Muscle layer of colon (tissue), 2 donors: ENCODE results near the gene KAT6B.
A peak's percentile ranks its signal among the peaks of the same experiment; 100 is the strongest.

Experiments used
- H3K27ac ChIP-seq: one replicate; pipeline ENCODE4 v1.7.0; 2013; ENCODE audit warnings: low read depth, mild to moderate bottlenecking, low read length, moderate library complexity
- H3K27me3 ChIP-seq, 2 donors: one replicate each; pipeline ENCODE4 v1.7.0; 2013; ENCODE audit warnings: low read length in 2 of 2, mild to moderate bottlenecking in 2 of 2; ENCODE audit not compliant: insufficient read depth in 2 of 2, control insufficient read depth in 1 of 2
- H3K36me3 ChIP-seq: one replicate; pipeline ENCODE4 v1.7.0; 2013; ENCODE audit warnings: mild to moderate bottlenecking, low read length; ENCODE audit not compliant: insufficient read depth
- H3K4me1 ChIP-seq: one replicate; pipeline ENCODE4 v1.7.0; 2013; ENCODE audit warnings: mild to moderate bottlenecking, low read length; ENCODE audit not compliant: insufficient read depth
- H3K4me3 ChIP-seq, 2 donors: one replicate each; pipeline ENCODE4 v1.7.0; 2013; ENCODE audit warnings: low read length in 2 of 2, low read depth in 1 of 2, mild to moderate bottlenecking in 1 of 2, moderate library complexity in 1 of 2
- H3K9ac ChIP-seq: one replicate; pipeline ENCODE4 v1.7.0; 2013; ENCODE audit warnings: low read length
- H3K9me3 ChIP-seq: one replicate; pipeline ENCODE4 v1.7.0; 2013; ENCODE audit warnings: mild to moderate bottlenecking, low read length
- donor health status: abdominal sarcoma.
- donor health status: Adenocarcinoma of cecum.

KAT6B gene

GRCh38 chr10:74981831-74982633 lies 155.6 kb downstream of the KAT6B start:
- H3K4me1 ChIP-seq: peaks cover 44% of the 10 kb centered on the region
- H3K27me3 ChIP-seq: no peaks in the 10 kb centered on the region
- H3K9me3 ChIP-seq: no peaks in the 10 kb centered on the region
- H3K36me3 ChIP-seq: peaks cover 10% of the 10 kb centered on the region
- no peak overlapping the region for H3K9ac ChIP-seq
- H3K4me3 ChIP-seq: no peak overlapping the region
- H3K27ac ChIP-seq: no peak overlapping the region

GRCh38 chr10:74982634-74982982 lies 156.2 kb downstream of the KAT6B start:
- Histone ChIP-seq H3K9ac (no peak overlapping the region), H3K27ac (no peak overlapping the region), H3K4me1 (peaks cover 49% of the 10 kb centered on the region)

GRCh38 chr10:74983383-74983782 lies 157.0 kb downstream of the KAT6B start:
- Histone ChIP-seq H3K4me1 (peaks cover 57% of the 10 kb centered on the region), H3K36me3 (peaks cover 10% of the 10 kb centered on the region), H3K27ac (no peak overlapping the region), H3K9me3 (no peaks in the 10 kb centered on the region), H3K9ac (no peak overlapping the region), H3K4me3 (no peak overlapping the region), H3K27me3 (no peaks in the 10 kb centered on the region)

More at GRCh38 chr10:74982634-74982982, 156.2 kb downstream of the KAT6B start:
- no peak overlapping the region for H3K4me3 ChIP-seq
- H3K27me3 ChIP-seq: no peaks in the 10 kb centered on the region
- H3K9me3 ChIP-seq: no peaks in the 10 kb centered on the region
- peaks cover 10% of the 10 kb centered on the region for H3K36me3 ChIP-seq

GRCh38 chr10:74987339-74988053 lies 161.1 kb downstream of the KAT6B start:
- Histone ChIP-seq H3K27ac (peak overlapping the region; percentile 19), H3K4me1 (peaks cover 61% of the 10 kb centered on the region), H3K9ac (no peak overlapping the region), H3K9me3 (no peaks in the 10 kb centered on the region), H3K27me3 (no peaks in the 10 kb centered on the region), H3K36me3 (peaks cover 11% of the 10 kb centered on the region), H3K4me3 (no peak overlapping the region)

- no peak overlapping the region for H3K9ac ChIP-seq
- H3K27me3 ChIP-seq: no peaks in the 10 kb centered on the region
- no peak overlapping the region for H3K4me3 ChIP-seq
- peaks cover 53% of the 10 kb centered on the region for H3K4me1 ChIP-seq
- H3K9me3 ChIP-seq: no peaks in the 10 kb centered on the region
- peak overlapping the region; percentile 19 for H3K27ac ChIP-seq
- peaks cover 14% of the 10 kb centered on the region for H3K36me3 ChIP-seq
These were observed 161.8 kb downstream of the KAT6B start for GRCh38 chr10:74988054-74988775.

- Histone ChIP-seq H3K27ac (peak overlapping the region; percentile 24), H3K36me3 (peaks cover 14% of the 10 kb centered on the region), H3K4me1 (peaks cover 47% of the 10 kb centered on the region), H3K27me3 (no peaks in the 10 kb centered on the region), H3K4me3 (no peak overlapping the region), H3K9ac (no peak overlapping the region), H3K9me3 (no peaks in the 10 kb centered on the region)
These were observed 162.6 kb downstream of the KAT6B start for GRCh38 chr10:74988832-74989561.

GRCh38 chr10:74991435-74991834 lies 165.0 kb downstream of the KAT6B start:
- H3K27ac ChIP-seq: no peak overlapping the region
- peaks cover 30% of the 10 kb centered on the region for H3K4me1 ChIP-seq
- H3K4me3 ChIP-seq: no peak overlapping the region
- no peaks in the 10 kb centered on the region for H3K9me3 ChIP-seq
- no peak overlapping the region for H3K9ac ChIP-seq
- H3K27me3 ChIP-seq: no peaks in the 10 kb centered on the region
- peaks cover 22% of the 10 kb centered on the region for H3K36me3 ChIP-seq

GRCh38 chr10:74992068-74992467 lies 165.7 kb downstream of the KAT6B start:
- H3K4me3 ChIP-seq: no peak overlapping the region
- peaks cover 22% of the 10 kb centered on the region for H3K36me3 ChIP-seq
- no peaks in the 10 kb centered on the region for H3K27me3 ChIP-seq
- no peaks in the 10 kb centered on the region for H3K9me3 ChIP-seq
- H3K4me1 ChIP-seq: peaks cover 24% of the 10 kb centered on the region
- no peak overlapping the region for H3K27ac ChIP-seq
- no peak overlapping the region for H3K9ac ChIP-seq

GRCh38 chr10:74993649-74994048 lies 167.2 kb downstream of the KAT6B start:
- peaks cover 27% of the 10 kb centered on the region for H3K36me3 ChIP-seq
- H3K27me3 ChIP-seq: no peaks in the 10 kb centered on the region
- H3K9me3 ChIP-seq: no peaks in the 10 kb centered on the region
- no peak overlapping the region for H3K9ac ChIP-seq
- H3K4me3 ChIP-seq: no peak overlapping the region
- no peak overlapping the region for H3K27ac ChIP-seq
- peaks cover 9% of the 10 kb centered on the region for H3K4me1 ChIP-seq

- Histone ChIP-seq H3K36me3 (peaks cover 28% of the 10 kb centered on the region), H3K27ac (no peak overlapping the region), H3K9me3 (no peaks in the 10 kb centered on the region), H3K9ac (no peak overlapping the region), H3K4me1 (no peaks in the 10 kb centered on the region), H3K4me3 (no peak overlapping the region), H3K27me3 (no peaks in the 10 kb centered on the region)
These were observed 168.5 kb downstream of the KAT6B start for GRCh38 chr10:74994854-74995253.

GRCh38 chr10:74995806-74996205 lies 169.4 kb downstream of the KAT6B start:
- H3K36me3 ChIP-seq: peaks cover 28% of the 10 kb centered on the region
- no peaks in the 10 kb centered on the region for H3K9me3 ChIP-seq
- no peak overlapping the region for H3K27ac ChIP-seq
- H3K9ac ChIP-seq: no peak overlapping the region
- H3K27me3 ChIP-seq: no peaks in the 10 kb centered on the region
- no peak overlapping the region for H3K4me3 ChIP-seq
- H3K4me1 ChIP-seq: no peaks in the 10 kb centered on the region
